OCI-LY7 (cell line): ENCODE results near the gene CDH15. TPM values are rescaled to one million over a fixed set of nuclear protein-coding genes. Genes with fewer than 3 reads are reported as not detected.

ENCODE experiments used
- BruUV-seq: library from RNA; stranded (reverse); fragments of 400-500 nt; replicated peaks from 2 replicates; lab custom pipeline; 2021; lab: Mats Ljungman, UMichigan
- CTCF ChIA-PET: fragments of 300-600 bp; sonication (Branson Sonifier 250); formaldehyde crosslinking; loops from one replicate; lab custom pipeline; 2022; ENCODE audit warnings: antibody characterized with exemption; ENCODE audit not compliant: unreplicated experiment; lab: Charles Lee
- POLR2A ChIA-PET: fragments of 300-600 bp; sonication (Branson Sonifier 250); formaldehyde crosslinking; loops from one replicate; lab custom pipeline; 2022; ENCODE audit warnings: antibody characterized with exemption; lab: Charles Lee
- DNase-seq: peaks from one replicate; pipeline ENCODE4 v3.0.0-alpha.2; 2015; ENCODE audit warnings: low spot score
- H2AFZ ChIP-seq: fragments of 200-600 bp; sonication (generic), shearing (Covaris generic); 2 replicates; pipeline ENCODE4 v1.6.1; 2014; ENCODE audit warnings: mild to moderate bottlenecking, antibody characterized with exemption, low read length, moderate library complexity
- H3K27ac ChIP-seq: fragments of 200-600 bp; sonication (generic); 2 replicates; pipeline ENCODE4 v1.5.1; 2014; ENCODE audit warnings: mixed run types, low read depth, mild to moderate bottlenecking, moderate library complexity, low read length, inconsistent platforms; ENCODE audit not compliant: poor library complexity, severe bottlenecking
- H3K36me3 ChIP-seq: fragments of 200-600 bp; sonication (generic); 2 replicates; pipeline ENCODE4 v1.6.1; 2014; ENCODE audit warnings: mild to moderate bottlenecking, antibody characterized with exemption, low read length, moderate library complexity, mixed read lengths; ENCODE audit not compliant: insufficient read depth
- H3K4me1 ChIP-seq: fragments of 200-600 bp; sonication (generic); 2 replicates; pipeline ENCODE4 v1.5.1; 2014; ENCODE audit warnings: mild to moderate bottlenecking, low read length; ENCODE audit not compliant: insufficient read depth, poor library complexity, severe bottlenecking
- H3K4me2 ChIP-seq: fragments of 200-600 bp; sonication (generic); 2 replicates; pipeline ENCODE4 v1.6.1; 2014; ENCODE audit warnings: mild to moderate bottlenecking, low read length
- H3K4me3 ChIP-seq: fragments of 200-600 bp; sonication (generic); 2 replicates; pipeline ENCODE4 v1.5.1; 2014; ENCODE audit warnings: mild to moderate bottlenecking, low read depth, low read length; ENCODE audit not compliant: poor library complexity, severe bottlenecking
- H3K79me2 ChIP-seq: fragments of 200-600 bp; sonication (generic); 2 replicates; pipeline ENCODE4 v1.6.1; 2016; ENCODE audit warnings: low read depth, mild to moderate bottlenecking, low read length, moderate library complexity, mixed read lengths; ENCODE audit not compliant: insufficient read depth
- H3K9me2 ChIP-seq: fragments of 200-600 bp; sonication (generic); 2 replicates; pipeline ENCODE4 v1.6.1; 2016; ENCODE audit warnings: mild to moderate bottlenecking, low read length, mixed read lengths; ENCODE audit not compliant: insufficient read depth
- H3K9me3 ChIP-seq: fragments of 200-600 bp; sonication (generic); 2 replicates; pipeline ENCODE4 v1.6.1; 2014; ENCODE audit warnings: mild to moderate bottlenecking, mixed run types, low read length, mixed read lengths
- H4K20me1 ChIP-seq: fragments of 200-600 bp; sonication (generic); 2 replicates; pipeline ENCODE4 v1.6.1; 2014; ENCODE audit warnings: mild to moderate bottlenecking, antibody characterized with exemption, low read length, moderate library complexity, mixed read lengths; ENCODE audit not compliant: insufficient read depth
- EZH2phosphoT487 ChIP-seq: fragments of 200-600 bp; sonication (generic); IDR thresholded peaks from 2 replicates; pipeline ENCODE4 v1.6.1; 2018; ENCODE audit warnings: low read depth, borderline replicate concordance, mild to moderate bottlenecking, mixed run types, antibody characterized with exemption, low read length, moderate library complexity, mixed read lengths
- intact Hi-C: fragments of 100-400 bp; cut with micrococcal nuclease; formaldehyde crosslinking; loops from one replicate; pipeline ENCODE4 v1.10.0; 2022; ENCODE audit not compliant: unreplicated experiment
- total RNA-seq, 2 experiments: library from RNA; depleted of rRNA in 1 of 2; stranded (reverse); fragments of >200 nt in 1 of 2; shearing (Covaris generic) in 1 of 2; gene quantifications; 2 replicates each; pipeline ENCODE4 v1.2.3, GENCODE V29; 2014 to 2022
- TF ChIP-seq, protein P1 (sequence below): fragments of 200-600 bp; sonication (generic); conservative IDR thresholded peaks from 2 replicates; pipeline ENCODE4 v1.5.1; 2014; ENCODE audit warnings: mild to moderate bottlenecking, antibody characterized with exemption, low read length, moderate library complexity, mixed read lengths

Gene CDH15
- total RNA-seq, 2 experiments from 2014 or later: not detected

DNA sequence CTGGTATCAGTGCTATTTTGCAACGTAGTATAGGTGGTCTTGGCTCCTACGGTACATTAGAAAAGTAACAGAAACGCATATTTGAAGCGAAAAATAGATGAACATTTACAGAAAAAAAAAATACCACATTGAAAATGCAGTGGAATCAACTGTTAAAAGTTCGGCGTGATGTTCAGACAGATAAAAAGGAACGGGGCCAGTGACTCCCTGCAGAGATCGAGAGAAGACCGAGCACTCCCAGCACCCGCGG lies 45.5 kb downstream of the CDH15 start:
- CTCF ChIA-PET: no interaction called here
- BruUV-seq: TSS peak; percentile 90
- H2AFZ ChIP-seq: peak overlapping the region; percentile 86

DNA sequence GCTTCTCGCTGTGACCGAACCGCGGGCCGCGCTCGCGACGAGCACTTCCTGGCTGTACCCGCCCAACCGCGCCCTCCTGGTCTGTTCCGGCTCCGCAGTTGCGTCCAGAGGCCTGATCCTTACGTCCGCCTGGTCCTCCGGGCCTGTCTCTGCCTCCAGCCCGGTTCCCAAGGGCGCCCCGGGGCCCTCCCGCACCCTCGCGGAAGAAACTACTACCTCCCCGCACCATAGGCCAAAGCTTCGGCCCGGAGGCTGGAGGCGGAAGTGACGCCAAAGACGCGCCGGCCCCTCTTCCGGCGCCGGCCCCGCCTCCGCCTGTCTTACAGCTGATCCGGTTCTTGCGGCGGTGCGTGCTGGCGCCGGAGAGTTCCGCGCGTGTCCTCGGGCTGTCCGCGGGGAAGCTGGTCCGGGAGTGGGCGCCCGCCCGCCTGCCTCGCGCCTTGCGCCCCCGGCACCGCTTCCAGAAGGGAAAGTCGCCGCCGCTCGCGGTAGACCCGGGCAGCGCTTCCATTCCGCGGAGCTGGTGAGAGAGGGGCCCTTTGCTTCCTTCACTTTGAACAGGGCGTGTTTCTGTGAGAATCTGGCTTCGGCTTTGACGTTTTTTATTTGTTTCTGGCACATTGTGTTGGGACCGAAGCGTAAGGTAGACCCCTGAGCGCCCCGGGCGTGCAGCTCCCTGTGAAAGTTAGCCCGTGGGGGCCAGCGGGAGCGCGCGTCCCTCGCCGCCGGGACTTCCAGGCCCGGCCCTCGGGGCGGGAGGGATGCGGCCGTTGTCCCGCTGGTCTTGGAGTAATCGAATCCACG lies 46.0 kb downstream of the CDH15 start, which contains the start of gene ZNF778:
TSS of gene ZNF778 (plus strand) at position 316 of the 804 bp plus-strand sequence. CDS start 3,425 bp downstream, outside the sequence.
- POLR2A ChIA-PET: interaction anchor here (0.9 kb wide), 1 partner anchor 25 kb away, joined by 4 read pairs; no protein-coding TSS in a partner anchor
- peaks cover 14% of the 10 kb centered on the region; the same call in 1 of the 2 replicates for H3K36me3 ChIP-seq

More for the DNA sequence above, 45.5 kb downstream of the CDH15 start:
- peak overlapping the region; percentile 90 for H3K4me2 ChIP-seq
- DNase-seq: no peak
- no peak for TF ChIP-seq EZH2phosphoT487
- TF ChIP-seq, protein P1, sequence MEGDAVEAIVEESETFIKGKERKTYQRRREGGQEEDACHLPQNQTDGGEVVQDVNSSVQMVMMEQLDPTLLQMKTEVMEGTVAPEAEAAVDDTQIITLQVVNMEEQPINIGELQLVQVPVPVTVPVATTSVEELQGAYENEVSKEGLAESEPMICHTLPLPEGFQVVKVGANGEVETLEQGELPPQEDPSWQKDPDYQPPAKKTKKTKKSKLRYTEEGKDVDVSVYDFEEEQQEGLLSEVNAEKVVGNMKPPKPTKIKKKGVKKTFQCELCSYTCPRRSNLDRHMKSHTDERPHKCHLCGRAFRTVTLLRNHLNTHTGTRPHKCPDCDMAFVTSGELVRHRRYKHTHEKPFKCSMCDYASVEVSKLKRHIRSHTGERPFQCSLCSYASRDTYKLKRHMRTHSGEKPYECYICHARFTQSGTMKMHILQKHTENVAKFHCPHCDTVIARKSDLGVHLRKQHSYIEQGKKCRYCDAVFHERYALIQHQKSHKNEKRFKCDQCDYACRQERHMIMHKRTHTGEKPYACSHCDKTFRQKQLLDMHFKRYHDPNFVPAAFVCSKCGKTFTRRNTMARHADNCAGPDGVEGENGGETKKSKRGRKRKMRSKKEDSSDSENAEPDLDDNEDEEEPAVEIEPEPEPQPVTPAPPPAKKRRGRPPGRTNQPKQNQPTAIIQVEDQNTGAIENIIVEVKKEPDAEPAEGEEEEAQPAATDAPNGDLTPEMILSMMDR: no peak
- H3K79me2 ChIP-seq: peaks cover 11% of the 10 kb centered on the region; the same call in 1 of the 2 replicates
- intact Hi-C loops: loop anchor here (2.0 to 5.0 kb wide), 2 partner anchors 46 to 480 kb away; partner anchors contain the start of gene CDH15
- peak overlapping the region; percentile 99 for H3K4me3 ChIP-seq
- H3K4me1 ChIP-seq: peaks cover 5% of the 10 kb centered on the region
- POLR2A ChIA-PET: no interaction called here
- no peaks in the 10 kb centered on the region; the same call in 1 of the 2 replicates for H4K20me1 ChIP-seq
- H3K9me3 ChIP-seq: no peaks in the 10 kb centered on the region
- H3K9me2 ChIP-seq: no peaks in the 10 kb centered on the region
- H3K27ac ChIP-seq: peak overlapping the region; percentile 63
- peaks cover 9% of the 10 kb centered on the region; the same call in 1 of the 2 replicates for H3K36me3 ChIP-seq

DNA sequence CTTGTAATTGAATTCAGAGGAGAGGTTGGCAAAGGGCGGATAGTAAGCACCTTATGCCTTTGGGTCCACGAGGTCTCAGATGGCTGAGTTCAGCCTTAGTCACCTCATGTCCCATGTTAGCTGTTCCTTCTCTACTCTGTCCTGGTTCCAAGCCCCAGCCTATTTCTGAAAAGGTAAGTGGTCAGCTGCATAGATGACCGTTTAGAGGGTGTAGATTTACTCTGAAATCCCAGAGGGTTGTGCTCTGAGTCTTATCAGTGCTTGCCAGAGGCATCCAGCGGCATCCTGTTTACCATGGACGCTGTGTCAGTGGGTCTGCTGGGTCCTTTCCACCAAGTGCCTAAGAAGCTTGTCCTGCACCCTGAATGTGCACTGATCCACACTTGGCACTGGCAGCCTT lies 47.8 kb downstream of the CDH15 start:
- Histone ChIP-seq H3K4me3 (no peak overlapping the region), H3K9me2 (no peaks in the 10 kb centered on the region), H4K20me1 (no peaks in the 10 kb centered on the region; the same call in 1 of the 2 replicates), H3K9me3 (no peaks in the 10 kb centered on the region), H2AFZ (no peak overlapping the region), H3K36me3 (peaks cover 23% of the 10 kb centered on the region; the same call in 1 of the 2 replicates), H3K4me1 (peaks cover 5% of the 10 kb centered on the region), H3K79me2 (peaks cover 11% of the 10 kb centered on the region; the same call in 1 of the 2 replicates), H3K27ac (no peak overlapping the region), H3K4me2 (no peak overlapping the region)
- CTCF ChIA-PET: no interaction called here
- no peak for DNase-seq
- POLR2A ChIA-PET: no interaction called here
- BruUV-seq: no TSS peak
- TF ChIP-seq, protein P1: no peak
- no peak for TF ChIP-seq EZH2phosphoT487
- intact Hi-C loops: loop anchor here (5.0 kb wide), 1 partner anchor 482 kb away; no protein-coding TSS in a partner anchor

More for the DNA sequence above, 46.0 kb downstream of the CDH15 start, which contains the start of gene ZNF778:
- Histone ChIP-seq H3K4me3 (peak within 1 kb of the TSS; percentile 99), H2AFZ (peak within 1 kb of the TSS; percentile 86), H4K20me1 (no peaks in the 10 kb centered on the region; the same call in 1 of the 2 replicates), H3K4me2 (peak within 1 kb of the TSS; percentile 90), H3K79me2 (peaks cover 11% of the 10 kb centered on the region; the same call in 1 of the 2 replicates), H3K9me2 (no peaks in the 10 kb centered on the region), H3K27ac (peak within 1 kb of the TSS; percentile 63), H3K9me3 (no peaks in the 10 kb centered on the region), H3K4me1 (peaks cover 5% of the 10 kb centered on the region)
- DNase-seq: peak; percentile 86
- BruUV-seq: TSS peak; percentile 71
- CTCF ChIA-PET: no interaction called here
- TF ChIP-seq EZH2phosphoT487: no peak
- intact Hi-C loops: loop anchor here (2.0 to 5.0 kb wide), 2 partner anchors 47 to 480 kb away; partner anchors contain the start of gene CDH15
